EH (cell line): ENCODE results near the gene SLC17A5.
A peak's percentile ranks its signal among the peaks of the same experiment; 100 is the strongest.
"Not testable (repeated sequence)": the region's sequence is repeated elsewhere in the genome, so short reads cannot be mapped to it uniquely, and the experiment has no call there.

Experiments used
- DNase-seq: peaks from one replicate; pipeline ENCODE4 v3.0.0-alpha.2; 2015; ENCODE audit warnings: low read depth

Gene SLC17A5

GRCh38 chr6:73614802-73615201, 39.0 kb downstream of the SLC17A5 start:
- DNase-seq, result no peak

GRCh38 chr6:73613806-73614536, 39.8 kb downstream of the SLC17A5 start:
- no peak for DNase-seq

- DNase-seq, result no peak
Observed at GRCh38 chr6:73612611-73613010, 41.2 kb downstream of the SLC17A5 start.

GRCh38 chr6:73610444-73611275, 43.1 kb downstream of the SLC17A5 start:
- DNase-seq, result peak; percentile 68

- no peak for DNase-seq
Observed at GRCh38 chr6:73608761-73609160, 45.0 kb downstream of the SLC17A5 start.

- DNase-seq, result no peak
Observed at GRCh38 chr6:73606428-73606827, 47.4 kb downstream of the SLC17A5 start.

- no peak for DNase-seq
Observed at GRCh38 chr6:73604461-73604860, 49.3 kb downstream of the SLC17A5 start.

- no peak for DNase-seq
Observed at GRCh38 chr6:73604020-73604419, 49.8 kb downstream of the SLC17A5 start.

GRCh38 chr6:73586416-73586974, 67.3 kb downstream of the SLC17A5 start:
- peak; percentile 38 for DNase-seq

- peak; percentile 86 for DNase-seq
Observed at GRCh38 chr6:73585566-73586415, 68.0 kb downstream of the SLC17A5 start.

- no peak for DNase-seq
Observed at GRCh38 chr6:73581293-73581692, 72.5 kb downstream of the SLC17A5 start.

- peak; percentile 99 for DNase-seq
Observed at GRCh38 chr6:73580247-73581149, 73.3 kb downstream of the SLC17A5 start.

GRCh38 chr6:73579851-73580246, 73.9 kb downstream of the SLC17A5 start:
- DNase-seq, result peak; percentile 94

GRCh38 chr6:73579389-73579788, 74.4 kb downstream of the SLC17A5 start:
- no peak for DNase-seq

GRCh38 chr6:73577676-73578075, 76.1 kb downstream of the SLC17A5 start:
- no peak for DNase-seq

- DNase-seq, result not testable (repeated sequence)
Observed at GRCh38 chr6:73572531-73572930, 81.3 kb downstream of the SLC17A5 start.

- not testable (repeated sequence) for DNase-seq
Observed at GRCh38 chr6:73571218-73572181, 82.3 kb downstream of the SLC17A5 start.

- no peak for DNase-seq
Observed at GRCh38 chr6:73569121-73569520, 84.7 kb downstream of the SLC17A5 start.

GRCh38 chr6:73566954-73567591, 86.7 kb downstream of the SLC17A5 start:
- DNase-seq, result peak; percentile 70
